Muscle of leg (tissue), 11 donors: ENCODE results near the gene C2CD4A. TPM values are rescaled to one million over a fixed set of nuclear protein-coding genes. Genes with fewer than 3 reads are reported as not detected.

Source experiments
- DNase-seq: peaks from one replicate; pipeline ENCODE4 v3.0.0; 2013
- H3K27ac ChIP-seq: one replicate; pipeline ENCODE4 v1.5.1; 2013; ENCODE audit warnings: mild to moderate bottlenecking, low read length, control low read depth
- H3K27me3 ChIP-seq: one replicate; pipeline ENCODE4 v1.6.1; 2013; ENCODE audit warnings: low read length; ENCODE audit not compliant: control insufficient read depth, insufficient read depth
- H3K36me3 ChIP-seq: one replicate; pipeline ENCODE4 v1.6.1; 2013; ENCODE audit warnings: low read length; ENCODE audit not compliant: control insufficient read depth, insufficient read depth
- H3K4me1 ChIP-seq: one replicate; pipeline ENCODE4 v1.6.1; 2013; ENCODE audit warnings: low read length; ENCODE audit not compliant: control insufficient read depth, insufficient read depth
- H3K4me3 ChIP-seq: one replicate; pipeline ENCODE4 v1.5.1; 2013; ENCODE audit warnings: low read length, control low read depth
- H3K9me3 ChIP-seq: replicated peaks from 2 replicates; pipeline ENCODE4 v1.6.1; 2013; ENCODE audit warnings: low read depth, low read length; ENCODE audit not compliant: control insufficient read depth
- WGBS: methylation state at CpG from one replicate; pipeline ENCODE4 v1.1.5; 2013; ENCODE audit warnings: missing lambda C conversion rate; ENCODE audit not compliant: insufficient coverage; 5-methylcytosine and 5-hydroxymethylcytosine counted together
- polyA plus RNA-seq, 8 donors: library from polyadenylated mRNA; unstranded; fragments of 120-200 nt; gene quantifications; one replicate each; pipeline versions ENCODE4 v1.2.1 to v1.2.3, GENCODE V29; 2013; ENCODE audit warnings: inconsistent platforms in 1 of 8, low replicate concordance in 1 of 8; ENCODE audit not compliant: insufficient read length in 8 of 8, insufficient read depth in 1 of 8
- total RNA-seq: library from RNA; stranded (reverse); fragments of 120-200 nt; gene quantifications from one replicate; pipeline ENCODE4 v1.2.4, GENCODE V29; 2013

C2CD4A gene
- total and polyA plus RNA-seq, 9 donors = under 0.01 to 0.19 (median 0.06) TPM; not detected in 3

GRCh38 chr15:62059816-62060112, 7.0 kb upstream of the C2CD4A start:
- Histone ChIP-seq H3K27ac (peak overlapping the region; percentile 94), H3K9me3 (no peaks in the 10 kb centered on the region), H3K36me3 (no peaks in the 10 kb centered on the region), H3K4me3 (peak overlapping the region; percentile 89), H3K4me1 (peaks cover 7% of the 10 kb centered on the region), H3K27me3 (peaks cover 12% of the 10 kb centered on the region)
- 0% methylated on average over 16 of the region's 19 CpGs for WGBS
- peak; percentile 74 for DNase-seq

- WGBS = under 1% methylated on average over 67 of the region's 73 CpGs
- Histone ChIP-seq H3K4me3 (peak within 1 kb of the TSS; percentile 89), H3K27me3 (peaks cover 16% of the 10 kb centered on the region), H3K36me3 (no peaks in the 10 kb centered on the region), H3K27ac (peak within 1 kb of the TSS; percentile 94), H3K4me1 (peaks cover 7% of the 10 kb centered on the region), H3K9me3 (no peaks in the 10 kb centered on the region)
- peak; percentile 97 for DNase-seq
Measured at GRCh38 chr15:62060113-62060895, 6.5 kb upstream of the C2CD4A start, which contains the start of gene VPS13C. Gene VPS13C (minus strand): TSS chr15:62060447. CDS start chr15:62060374, 73 bp downstream.

GRCh38 chr15:62060896-62061280, 5.9 kb upstream of the C2CD4A start:
- Histone ChIP-seq H3K27ac (peak overlapping the region; percentile 91), H3K4me1 (peaks cover 7% of the 10 kb centered on the region), H3K4me3 (peak overlapping the region; percentile 89), H3K27me3 (peaks cover 16% of the 10 kb centered on the region), H3K36me3 (no peaks in the 10 kb centered on the region), H3K9me3 (no peaks in the 10 kb centered on the region)
- DNase-seq = no peak
- 7% methylated on average over 3 of the region's 12 CpGs for WGBS

DNA sequence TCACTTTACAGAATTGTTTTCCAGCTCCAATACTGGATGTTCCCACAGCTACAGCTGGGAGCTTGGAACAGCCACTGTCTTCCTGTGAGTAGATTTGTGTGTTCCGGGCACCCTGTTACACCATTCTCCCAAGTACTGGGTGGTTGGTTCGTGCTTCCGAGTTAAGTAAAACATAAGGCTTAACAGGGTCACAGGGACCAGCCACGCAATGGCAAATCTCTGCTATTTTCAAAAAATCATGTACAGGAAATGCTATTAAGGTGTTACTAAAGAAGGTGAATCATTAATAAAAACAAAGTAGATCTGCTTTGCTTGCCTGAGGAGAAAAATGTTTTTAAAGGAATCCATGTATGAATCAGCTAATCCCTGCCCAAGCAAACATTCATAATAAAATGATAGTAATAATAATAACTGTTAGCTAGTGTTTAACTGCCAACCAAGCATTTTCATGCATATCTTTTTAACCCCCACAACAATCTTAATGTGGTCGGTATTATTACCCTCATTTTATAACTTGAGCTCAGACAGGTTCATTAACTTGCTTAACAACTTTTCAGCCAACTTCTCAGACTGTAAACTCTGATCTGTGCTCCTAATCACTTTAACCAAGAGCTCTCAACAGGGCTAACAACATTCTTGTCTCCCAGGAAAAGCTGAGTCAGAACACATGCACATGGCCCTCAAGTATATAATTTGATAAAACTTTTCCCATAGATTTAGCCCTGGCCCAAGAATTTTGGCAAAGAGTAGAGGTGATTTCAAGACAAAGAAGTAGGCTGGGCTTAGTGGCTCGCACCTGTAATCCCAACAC, 2.7 kb upstream of the C2CD4A start:
- Histone ChIP-seq H3K9me3 (no peaks in the 10 kb centered on the region), H3K36me3 (no peaks in the 10 kb centered on the region), H3K27ac (no peak overlapping the region), H3K4me3 (no peak overlapping the region), H3K27me3 (peaks cover 37% of the 10 kb centered on the region), H3K4me1 (peaks cover 21% of the 10 kb centered on the region)
- DNase-seq = no peak
- WGBS = 50% methylated on average over 1 of the region's 6 CpGs

GRCh38 chr15:62067448-62068044, 769 bp downstream of the C2CD4A start:
- H3K27ac ChIP-seq = no peak overlapping the region
- whole genome bisulfite sequencing = 1% methylated on average over 62 of the region's 62 CpGs

GRCh38 chr15:62068071-62068809, 1.5 kb downstream of the C2CD4A start:
- DNase-seq = peak; percentile 48
- H3K4me3 ChIP-seq = peak overlapping the region; percentile 17
- H3K4me1 ChIP-seq = peaks cover 14% of the 10 kb centered on the region
- H3K27ac ChIP-seq = no peak overlapping the region
- H3K9me3 ChIP-seq = no peaks in the 10 kb centered on the region
- under 1% methylated on average over 97 of the region's 103 CpGs for WGBS
- H3K36me3 ChIP-seq = no peaks in the 10 kb centered on the region
- H3K27me3 ChIP-seq = peaks cover 46% of the 10 kb centered on the region

More at GRCh38 chr15:62067448-62068044, 769 bp downstream of the C2CD4A start:
- H3K9me3 ChIP-seq = no peaks in the 10 kb centered on the region
- peak; percentile 22 for DNase-seq
- peaks cover 47% of the 10 kb centered on the region for H3K27me3 ChIP-seq
- peak overlapping the region; percentile 22 for H3K4me3 ChIP-seq
- H3K36me3 ChIP-seq = no peaks in the 10 kb centered on the region
- H3K4me1 ChIP-seq = peaks cover 14% of the 10 kb centered on the region

- Histone ChIP-seq H3K4me3 (peak overlapping the region; percentile 17), H3K9me3 (no peaks in the 10 kb centered on the region), H3K27ac (no peak overlapping the region), H3K27me3 (peaks cover 41% of the 10 kb centered on the region), H3K36me3 (no peaks in the 10 kb centered on the region), H3K4me1 (peaks cover 14% of the 10 kb centered on the region)
- DNase-seq = no peak
- WGBS = no CpG with 5 or more reads among the region's 4 CpGs
Measured at GRCh38 chr15:62068810-62069167, 2.0 kb downstream of the C2CD4A start.

GRCh38 chr15:62069551-62069950, 2.8 kb downstream of the C2CD4A start:
- peaks cover 37% of the 10 kb centered on the region for H3K27me3 ChIP-seq
- WGBS = no CpG with 5 or more reads among the region's 5 CpGs

GRCh38 chr15:62071711-62072308, 5.0 kb downstream of the C2CD4A start:
- Histone ChIP-seq H3K9me3 (no peaks in the 10 kb centered on the region), H3K36me3 (no peaks in the 10 kb centered on the region), H3K27ac (no peak overlapping the region), H3K4me3 (no peak overlapping the region), H3K27me3 (peaks cover 22% of the 10 kb centered on the region), H3K4me1 (peaks cover 12% of the 10 kb centered on the region)
- peak; percentile 55 for DNase-seq

More at GRCh38 chr15:62069551-62069950, 2.8 kb downstream of the C2CD4A start:
- Histone ChIP-seq H3K27ac (no peak overlapping the region), H3K4me3 (no peak overlapping the region), H3K4me1 (peaks cover 14% of the 10 kb centered on the region), H3K36me3 (no peaks in the 10 kb centered on the region), H3K9me3 (no peaks in the 10 kb centered on the region)
- no peak for DNase-seq
